HepG2 (cell line): ENCODE data around the gene CEP44.

Experiments
- CHCHD3 ChIP-seq: sonication (generic); formaldehyde crosslinking; IDR thresholded peaks from 2 replicates; pipeline ENCODE4 v1.8.0; 2022; ENCODE audit warnings: mild to moderate bottlenecking, missing genetic modification reagents, moderate library complexity
- USF2 ChIP-seq, 2 experiments: sonication (generic) in 1 of 2; formaldehyde crosslinking in 1 of 2; IDR thresholded peaks; 2 replicates each; pipeline versions ENCODE4 v1.5.1 to v1.6.1; 2011 to 2020; ENCODE audit warnings: borderline replicate concordance in 1 of 2, low read depth in 1 of 2, low read length in 1 of 2, mild to moderate bottlenecking in 1 of 2, missing genetic modification reagents in 1 of 2, moderate library complexity in 1 of 2
- ZBTB20 ChIP-seq: sonication (generic); formaldehyde crosslinking; IDR thresholded peaks from 2 replicates; pipeline ENCODE4 v1.8.1; 2023; ENCODE audit warnings: missing genetic modification reagents, low read depth, mild to moderate bottlenecking, borderline replicate concordance
- ZNF44 ChIP-seq: sonication (generic); formaldehyde crosslinking; IDR thresholded peaks from 2 replicates; pipeline ENCODE4 v1.5.1; 2020; ENCODE audit warnings: mild to moderate bottlenecking, missing genetic modification reagents
- ZNF510 ChIP-seq: sonication (generic); formaldehyde crosslinking; IDR thresholded peaks from 2 replicates; pipeline ENCODE4 v1.4.0; 2020; ENCODE audit warnings: low read depth, mild to moderate bottlenecking, missing genetic modification reagents

- TF ChIP-seq USF2 (IDR thresholded peaks at IDR 0.05; ENCODE audit: low read depth, low read length) (no peak), USF2 (CRISPR knock-in tag; IDR thresholded peaks at IDR 0.05; ENCODE audit: borderline replicate concordance) (no peak), ZNF510 (CRISPR knock-in tag) (no peak), ZBTB20 (CRISPR knock-in tag) (no peak), CHCHD3 (CRISPR knock-in tag) (no peak), ZNF44 (no peak)
Observed at GRCh38 chr4:174281901-174282300, 1.8 kb upstream of the CEP44 start.
